Loucy (cell line): ENCODE measurements around the gene PLXNB1.

Experiments
- H2AFZ ChIP-seq: fragments of 200-600 bp; sonication (generic); 2 replicates; pipeline ENCODE4 v1.6.0; 2016; ENCODE audit warnings: antibody characterized with exemption, mild to moderate bottlenecking, low read length, moderate library complexity
- H3F3A ChIP-seq: fragments of 200-600 bp; 2 replicates; pipeline ENCODE4 v1.6.0; 2016; ENCODE audit warnings: antibody characterized with exemption, low read depth, mild to moderate bottlenecking
- H3K27me3 ChIP-seq: fragments of 200-600 bp; sonication (generic); 2 replicates; pipeline ENCODE4 v1.6.1; 2014; ENCODE audit warnings: low read length, mild to moderate bottlenecking; ENCODE audit not compliant: insufficient read depth, poor library complexity, severe bottlenecking
- H3K36me3 ChIP-seq: fragments of 200-600 bp; sonication (generic); 2 replicates; pipeline ENCODE4 v1.6.1; 2016; ENCODE audit warnings: low read length; ENCODE audit not compliant: insufficient read depth
- H3K4me1 ChIP-seq: fragments of 200-600 bp; sonication (generic); 2 replicates; pipeline ENCODE4 v1.5.1; 2014; ENCODE audit warnings: low read length, mild to moderate bottlenecking; ENCODE audit not compliant: insufficient read depth, poor library complexity, severe bottlenecking
- H3K4me2 ChIP-seq: fragments of 200-600 bp; sonication (generic); 2 replicates; pipeline ENCODE4 v1.6.0; 2014; ENCODE audit warnings: antibody characterized with exemption, low read length, low read depth, mild to moderate bottlenecking; ENCODE audit not compliant: poor library complexity, severe bottlenecking
- H3K4me3 ChIP-seq: fragments of 200-600 bp; sonication (generic); 2 replicates; pipeline ENCODE4 v1.5.1; 2014; ENCODE audit warnings: low read length, mild to moderate bottlenecking, mixed read lengths; ENCODE audit not compliant: poor library complexity, severe bottlenecking
- H3K79me2 ChIP-seq: fragments of 200-600 bp; sonication (generic); 2 replicates; pipeline ENCODE4 v1.6.1; 2014; ENCODE audit warnings: low read length; ENCODE audit not compliant: insufficient read depth
- H3K9ac ChIP-seq: fragments of 200-600 bp; sonication (generic); 2 replicates; pipeline ENCODE4 v1.6.0; 2014; ENCODE audit warnings: mild to moderate bottlenecking, low read depth, low read length, moderate library complexity; ENCODE audit not compliant: poor library complexity, severe bottlenecking
- H3K9me2 ChIP-seq: fragments of 200-600 bp; sonication (generic); replicated peaks from 2 replicates; pipeline ENCODE4 v1.6.1; 2016; ENCODE audit warnings: low read depth, low read length, mixed read lengths
- H3K9me3 ChIP-seq: fragments of 200-600 bp; sonication (generic); 2 replicates; pipeline ENCODE4 v1.6.1; 2014; ENCODE audit warnings: mild to moderate bottlenecking, antibody characterized with exemption, low read length, low read depth; ENCODE audit not compliant: insufficient read depth
- H4K20me1 ChIP-seq: fragments of 200-600 bp; sonication (generic); 2 replicates; pipeline ENCODE4 v1.6.0; 2014; ENCODE audit warnings: antibody characterized with exemption, low read length, mild to moderate bottlenecking; ENCODE audit not compliant: insufficient read depth, poor library complexity, severe bottlenecking
- CTCF ChIP-seq: fragments of 200-600 bp; sonication (generic); conservative IDR thresholded peaks from 2 replicates; pipeline ENCODE4 v1.5.1; 2014; ENCODE audit warnings: mild to moderate bottlenecking, antibody characterized with exemption, low read length
- EZH2phosphoT487 ChIP-seq: fragments of 200-600 bp; IDR thresholded peaks from 2 replicates; pipeline ENCODE4 v1.6.1; 2018; ENCODE audit warnings: antibody characterized with exemption, mild to moderate bottlenecking, moderate library complexity, borderline replicate concordance

PLXNB1 gene

DNA sequence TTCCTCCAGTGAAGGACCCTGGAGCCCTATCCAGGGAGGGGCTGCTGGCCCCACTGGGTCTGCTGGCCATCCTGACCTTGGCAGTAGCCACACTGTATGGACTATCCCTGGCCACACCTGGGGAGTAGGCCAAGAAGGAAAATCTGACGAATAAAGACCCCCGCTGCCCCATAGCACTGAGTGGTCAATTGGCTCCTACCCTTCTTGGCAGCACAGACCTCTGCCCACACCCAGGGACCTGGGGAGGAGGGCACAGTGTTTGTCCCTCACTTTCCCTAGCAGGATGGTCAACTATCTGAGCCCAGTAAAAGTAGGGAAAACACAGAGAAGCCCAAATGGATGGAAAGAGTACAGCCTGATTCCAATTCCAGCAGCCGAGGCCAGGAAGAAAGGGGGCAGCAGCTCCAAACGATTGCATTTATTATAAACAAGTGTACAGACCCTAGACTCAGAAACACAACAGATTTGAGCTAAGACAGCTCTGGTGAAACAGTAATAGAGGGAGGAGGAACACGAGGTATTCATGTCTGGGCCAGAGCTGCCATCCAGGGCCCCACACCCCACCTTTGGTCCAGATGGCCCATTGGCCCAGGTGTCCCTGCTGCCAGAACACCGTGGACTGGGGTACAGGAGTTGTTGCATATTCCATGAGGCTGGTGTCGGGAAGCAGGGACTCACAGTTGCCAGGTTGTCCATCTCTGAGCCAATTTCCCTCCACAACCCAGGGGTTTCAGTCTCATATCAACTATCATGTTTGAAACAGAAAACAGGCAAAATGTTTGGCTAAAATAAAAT, 37.8 kb upstream of the PLXNB1 start:
- Histone ChIP-seq H3F3A (no peaks in the 10 kb centered on the region), H3K9me2 (no peaks in the 10 kb centered on the region), H4K20me1 (peaks cover 16% of the 10 kb centered on the region), H2AFZ (no peak overlapping the region), H3K4me3 (peak overlapping the region; percentile 87), H3K79me2 (peaks cover 65% of the 10 kb centered on the region), H3K9me3 (no peaks in the 10 kb centered on the region), H3K9ac (peak overlapping the region; percentile 88), H3K4me2 (peak overlapping the region; percentile 92), H3K36me3 (peaks cover 9% of the 10 kb centered on the region; the same call in 1 of the 2 replicates), H3K27me3 (no peaks in the 10 kb centered on the region), H3K4me1 (peaks cover 44% of the 10 kb centered on the region)
- TF ChIP-seq CTCF (no peak), EZH2phosphoT487 (no peak)

- H3K4me2 ChIP-seq: peak overlapping the region; percentile 92
- no peaks in the 10 kb centered on the region for H3F3A ChIP-seq
- H3K36me3 ChIP-seq: peaks cover 9% of the 10 kb centered on the region; the same call in 1 of the 2 replicates
- H3K4me1 ChIP-seq: peaks cover 44% of the 10 kb centered on the region
- peak overlapping the region; percentile 88 for H3K9ac ChIP-seq
- no peaks in the 10 kb centered on the region for H3K9me3 ChIP-seq
- H2AFZ ChIP-seq: no peak overlapping the region
- no peaks in the 10 kb centered on the region for H3K27me3 ChIP-seq
- peaks cover 60% of the 10 kb centered on the region for H3K79me2 ChIP-seq
- TF ChIP-seq CTCF (no peak), EZH2phosphoT487 (no peak)
- H4K20me1 ChIP-seq: peaks cover 16% of the 10 kb centered on the region
- peak overlapping the region; percentile 87 for H3K4me3 ChIP-seq
- H3K9me2 ChIP-seq: no peaks in the 10 kb centered on the region
Measured at GRCh38 chr3:48467110-48467454, 37.2 kb upstream of the PLXNB1 start.

DNA sequence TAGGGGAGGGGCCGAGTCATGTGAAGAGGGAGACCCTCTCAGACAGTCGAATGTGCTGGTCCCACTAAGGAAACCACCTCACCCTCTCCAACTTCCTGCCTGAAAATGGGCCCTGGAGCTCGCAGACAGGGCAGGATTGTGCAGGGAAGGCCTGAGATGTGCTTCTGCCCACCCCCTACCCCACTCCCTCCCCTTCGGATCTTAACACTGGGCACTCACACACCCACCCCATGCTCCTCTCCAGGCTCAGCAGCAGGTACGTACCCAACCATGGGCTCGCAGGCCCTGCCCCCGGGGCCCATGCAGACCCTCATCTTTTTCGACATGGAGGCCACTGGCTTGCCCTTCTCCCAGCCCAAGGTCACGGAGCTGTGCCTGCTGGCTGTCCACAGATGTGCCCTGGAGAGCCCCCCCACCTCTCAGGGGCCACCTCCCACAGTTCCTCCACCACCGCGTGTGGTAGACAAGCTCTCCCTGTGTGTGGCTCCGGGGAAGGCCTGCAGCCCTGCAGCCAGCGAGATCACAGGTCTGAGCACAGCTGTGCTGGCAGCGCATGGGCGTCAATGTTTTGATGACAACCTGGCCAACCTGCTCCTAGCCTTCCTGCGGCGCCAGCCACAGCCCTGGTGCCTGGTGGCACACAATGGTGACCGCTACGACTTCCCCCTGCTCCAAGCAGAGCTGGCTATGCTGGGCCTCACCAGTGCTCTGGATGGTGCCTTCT, 36.7 kb upstream of the PLXNB1 start:
- peaks cover 55% of the 10 kb centered on the region for H3K79me2 ChIP-seq
- H3K4me2 ChIP-seq: peak overlapping the region; percentile 92

More for the DNA sequence above, 36.7 kb upstream of the PLXNB1 start:
- Histone ChIP-seq H4K20me1 (peaks cover 16% of the 10 kb centered on the region), H3K9me2 (no peaks in the 10 kb centered on the region), H3K9me3 (no peaks in the 10 kb centered on the region), H3F3A (no peaks in the 10 kb centered on the region), H3K4me3 (peak overlapping the region; percentile 87), H3K27me3 (no peaks in the 10 kb centered on the region), H3K4me1 (peaks cover 44% of the 10 kb centered on the region), H3K36me3 (peaks cover 9% of the 10 kb centered on the region; the same call in 1 of the 2 replicates), H2AFZ (peak overlapping the region; percentile 75), H3K9ac (peak overlapping the region; percentile 88)
- TF ChIP-seq EZH2phosphoT487: no peak
- no peak for TF ChIP-seq CTCF
